ENCODE measurements around the gene PFKP.
A peak's percentile ranks its signal among the peaks of the same experiment; 100 is the strongest.

The PFKP gene

DNA sequence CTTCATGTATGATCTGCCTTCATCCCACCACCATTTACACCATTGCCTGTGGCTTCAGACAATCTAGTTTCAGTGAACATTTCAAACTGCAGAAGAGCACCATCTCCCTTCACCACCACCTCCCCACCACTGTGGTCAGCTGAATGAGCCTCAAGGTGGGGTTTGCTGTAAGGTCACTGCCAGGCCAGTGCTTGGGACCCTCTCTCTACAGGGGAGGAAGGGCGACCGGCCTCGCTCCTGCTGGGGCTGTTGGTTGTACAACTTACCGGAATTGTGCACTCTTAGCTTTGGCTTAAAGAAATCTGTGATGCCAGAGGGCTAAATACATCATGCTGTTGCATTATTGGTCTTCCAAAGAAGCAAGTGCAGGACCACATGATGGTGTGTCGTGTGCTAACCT lies 26.6 kb downstream of the PFKP start:
- Histone ChIP-seq H3K36me3 (ENCODE audit: control insufficient read depth in 2 of 2, insufficient read depth in 1 of 2, low read length in 2 of 2) (peaks cover 4 to 24% of the 10 kb centered on the region in 2 experiments; a peak in 2 of 3 replicates), H3K4me3 (ENCODE audit: low read depth, low read length) (no peak overlapping the region), H3K9me3 (ENCODE audit: control insufficient read depth, insufficient read depth, low read depth, low read length) (no peaks in the 10 kb centered on the region), H3K4me1 (ENCODE audit: control insufficient read depth, insufficient read depth, low read length) (peaks cover 13% of the 10 kb centered on the region), H3K27ac (ENCODE audit: extremely low read depth, low read depth, low read length) (no peak overlapping the region)
- POLR2A ChIA-PET = interaction anchor here (1.4 kb wide), 1 partner anchor 79 kb away, joined by 3 read pairs; the partner anchor contains the start of gene PITRM1
- TF ChIP-seq, protein P1, sequence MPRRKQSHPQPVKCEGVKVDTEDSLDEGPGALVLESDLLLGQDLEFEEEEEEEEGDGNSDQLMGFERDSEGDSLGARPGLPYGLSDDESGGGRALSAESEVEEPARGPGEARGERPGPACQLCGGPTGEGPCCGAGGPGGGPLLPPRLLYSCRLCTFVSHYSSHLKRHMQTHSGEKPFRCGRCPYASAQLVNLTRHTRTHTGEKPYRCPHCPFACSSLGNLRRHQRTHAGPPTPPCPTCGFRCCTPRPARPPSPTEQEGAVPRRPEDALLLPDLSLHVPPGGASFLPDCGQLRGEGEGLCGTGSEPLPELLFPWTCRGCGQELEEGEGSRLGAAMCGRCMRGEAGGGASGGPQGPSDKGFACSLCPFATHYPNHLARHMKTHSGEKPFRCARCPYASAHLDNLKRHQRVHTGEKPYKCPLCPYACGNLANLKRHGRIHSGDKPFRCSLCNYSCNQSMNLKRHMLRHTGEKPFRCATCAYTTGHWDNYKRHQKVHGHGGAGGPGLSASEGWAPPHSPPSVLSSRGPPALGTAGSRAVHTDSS (tag by site-specific recombination; IDR thresholded peaks at IDR 0.05) = no peak
- TF ChIP-seq ZNF837 (tag by site-specific recombination; IDR thresholded peaks at IDR 0.05) (no peak), ZNF138 (tag by site-specific recombination; IDR thresholded peaks at IDR 0.05; ENCODE audit: borderline replicate concordance) (no peak), GFI1B (tag by site-specific recombination; IDR thresholded peaks at IDR 0.05) (no peak), ZEB2 (tag by site-specific recombination; IDR thresholded peaks at IDR 0.05) (no peak), ZNF366 (tag by site-specific recombination; conservative IDR thresholded peaks at IDR 0.05) (no peak), RBAK (tag by site-specific recombination; IDR thresholded peaks at IDR 0.05) (no peak)
- TF ChIP-seq, protein P2, sequence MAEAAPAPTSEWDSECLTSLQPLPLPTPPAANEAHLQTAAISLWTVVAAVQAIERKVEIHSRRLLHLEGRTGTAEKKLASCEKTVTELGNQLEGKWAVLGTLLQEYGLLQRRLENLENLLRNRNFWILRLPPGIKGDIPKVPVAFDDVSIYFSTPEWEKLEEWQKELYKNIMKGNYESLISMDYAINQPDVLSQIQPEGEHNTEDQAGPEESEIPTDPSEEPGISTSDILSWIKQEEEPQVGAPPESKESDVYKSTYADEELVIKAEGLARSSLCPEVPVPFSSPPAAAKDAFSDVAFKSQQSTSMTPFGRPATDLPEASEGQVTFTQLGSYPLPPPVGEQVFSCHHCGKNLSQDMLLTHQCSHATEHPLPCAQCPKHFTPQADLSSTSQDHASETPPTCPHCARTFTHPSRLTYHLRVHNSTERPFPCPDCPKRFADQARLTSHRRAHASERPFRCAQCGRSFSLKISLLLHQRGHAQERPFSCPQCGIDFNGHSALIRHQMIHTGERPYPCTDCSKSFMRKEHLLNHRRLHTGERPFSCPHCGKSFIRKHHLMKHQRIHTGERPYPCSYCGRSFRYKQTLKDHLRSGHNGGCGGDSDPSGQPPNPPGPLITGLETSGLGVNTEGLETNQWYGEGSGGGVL (tag by site-specific recombination; IDR thresholded peaks at IDR 0.05) = no peak
- TF ChIP-seq, protein P3, sequence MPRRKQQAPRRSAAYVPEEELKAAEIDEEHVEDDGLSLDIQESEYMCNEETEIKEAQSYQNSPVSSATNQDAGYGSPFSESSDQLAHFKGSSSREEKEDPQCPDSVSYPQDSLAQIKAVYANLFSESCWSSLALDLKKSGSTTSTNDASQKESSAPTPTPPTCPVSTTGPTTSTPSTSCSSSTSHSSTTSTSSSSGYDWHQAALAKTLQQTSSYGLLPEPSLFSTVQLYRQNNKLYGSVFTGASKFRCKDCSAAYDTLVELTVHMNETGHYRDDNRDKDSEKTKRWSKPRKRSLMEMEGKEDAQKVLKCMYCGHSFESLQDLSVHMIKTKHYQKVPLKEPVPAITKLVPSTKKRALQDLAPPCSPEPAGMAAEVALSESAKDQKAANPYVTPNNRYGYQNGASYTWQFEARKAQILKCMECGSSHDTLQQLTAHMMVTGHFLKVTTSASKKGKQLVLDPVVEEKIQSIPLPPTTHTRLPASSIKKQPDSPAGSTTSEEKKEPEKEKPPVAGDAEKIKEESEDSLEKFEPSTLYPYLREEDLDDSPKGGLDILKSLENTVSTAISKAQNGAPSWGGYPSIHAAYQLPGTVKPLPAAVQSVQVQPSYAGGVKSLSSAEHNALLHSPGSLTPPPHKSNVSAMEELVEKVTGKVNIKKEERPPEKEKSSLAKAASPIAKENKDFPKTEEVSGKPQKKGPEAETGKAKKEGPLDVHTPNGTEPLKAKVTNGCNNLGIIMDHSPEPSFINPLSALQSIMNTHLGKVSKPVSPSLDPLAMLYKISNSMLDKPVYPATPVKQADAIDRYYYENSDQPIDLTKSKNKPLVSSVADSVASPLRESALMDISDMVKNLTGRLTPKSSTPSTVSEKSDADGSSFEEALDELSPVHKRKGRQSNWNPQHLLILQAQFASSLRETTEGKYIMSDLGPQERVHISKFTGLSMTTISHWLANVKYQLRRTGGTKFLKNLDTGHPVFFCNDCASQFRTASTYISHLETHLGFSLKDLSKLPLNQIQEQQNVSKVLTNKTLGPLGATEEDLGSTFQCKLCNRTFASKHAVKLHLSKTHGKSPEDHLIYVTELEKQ (tag by site-specific recombination; IDR thresholded peaks at IDR 0.05; ENCODE audit: borderline replicate concordance) = no peak
- CTCF ChIA-PET = no interaction called here

DNA sequence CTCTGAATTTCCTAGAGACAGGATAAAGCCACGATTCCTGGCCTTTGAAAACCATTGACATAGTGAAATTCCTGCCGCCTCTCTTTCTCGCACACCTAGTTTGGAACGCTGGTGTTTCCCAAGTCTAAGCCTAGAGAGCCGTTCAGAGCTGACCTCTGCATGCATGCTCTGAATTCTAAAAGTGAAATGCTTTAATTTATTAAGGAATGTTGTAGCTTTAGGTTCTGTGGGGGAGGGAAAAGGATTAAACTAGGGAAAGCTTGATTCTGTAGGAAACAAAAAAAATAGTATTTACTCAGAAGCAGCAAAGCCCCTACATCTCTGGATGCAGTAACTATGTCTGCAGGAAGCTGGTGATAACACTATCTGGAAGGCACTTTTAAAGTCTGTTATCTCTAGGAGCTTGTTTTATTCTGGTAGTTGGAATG lies 27.3 kb downstream of the PFKP start:
- CTCF ChIA-PET = interaction anchor here (0.6 to 0.8 kb wide), 4 partner anchors 22 to 1687 kb away, joined by 3 to 4 read pairs (median 3); no protein-coding TSS in a partner anchor
- H3K4me1 ChIP-seq (ENCODE audit: control insufficient read depth, insufficient read depth, low read length) = peaks cover 13% of the 10 kb centered on the region
- H3K9me3 ChIP-seq (ENCODE audit: control insufficient read depth, insufficient read depth, low read depth, low read length) = no peaks in the 10 kb centered on the region
- no peak overlapping the region for H3K4me3 ChIP-seq (ENCODE audit: low read depth, low read length)
- peak overlapping the region; percentile 42; the same call in 1 of the 2 replicates for H3K27ac ChIP-seq (ENCODE audit: extremely low read depth, low read depth, low read length)
- POLR2A ChIA-PET = interaction anchor here (1.2 to 2.0 kb wide), 4 partner anchors 15 to 78 kb away, joined by 5 to 8 read pairs (median 6); partner anchors contain the start of gene PITRM1
- peaks cover 5 to 27% of the 10 kb centered on the region in 2 experiments; a peak in 2 of 3 replicates for H3K36me3 ChIP-seq (ENCODE audit: control insufficient read depth in 2 of 2, insufficient read depth in 1 of 2, low read length in 2 of 2)
- no peak for TF ChIP-seq TRIM28 (IDR thresholded peaks at IDR 0.05; ENCODE audit: borderline replicate concordance, low read length)
- no peak for TF ChIP-seq YY1 (tag by site-specific recombination; IDR thresholded peaks at IDR 0.05)
- TF ChIP-seq, protein P4, sequence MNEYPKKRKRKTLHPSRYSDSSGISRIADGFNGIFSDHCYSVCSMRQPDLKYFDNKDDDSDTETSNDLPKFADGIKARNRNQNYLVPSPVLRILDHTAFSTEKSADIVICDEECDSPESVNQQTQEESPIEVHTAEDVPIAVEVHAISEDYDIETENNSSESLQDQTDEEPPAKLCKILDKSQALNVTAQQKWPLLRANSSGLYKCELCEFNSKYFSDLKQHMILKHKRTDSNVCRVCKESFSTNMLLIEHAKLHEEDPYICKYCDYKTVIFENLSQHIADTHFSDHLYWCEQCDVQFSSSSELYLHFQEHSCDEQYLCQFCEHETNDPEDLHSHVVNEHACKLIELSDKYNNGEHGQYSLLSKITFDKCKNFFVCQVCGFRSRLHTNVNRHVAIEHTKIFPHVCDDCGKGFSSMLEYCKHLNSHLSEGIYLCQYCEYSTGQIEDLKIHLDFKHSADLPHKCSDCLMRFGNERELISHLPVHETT (tag by site-specific recombination; IDR thresholded peaks at IDR 0.05) = no peak
- TF ChIP-seq ZNF571 (tag by site-specific recombination; IDR thresholded peaks at IDR 0.05) = no peak
- TF ChIP-seq ZNF48 (tag by site-specific recombination; IDR thresholded peaks at IDR 0.05) = no peak
- no peak for TF ChIP-seq ZNF302 (tag by site-specific recombination; IDR thresholded peaks at IDR 0.05; ENCODE audit: low read depth)
- no peak for TF ChIP-seq MZF1 (tag by site-specific recombination; IDR thresholded peaks at IDR 0.05; ENCODE audit: borderline replicate concordance)
- no peak for TF ChIP-seq ZNF274 (IDR thresholded peaks at IDR 0.05; ENCODE audit: low read length)
- no peak for TF ChIP-seq ZNF274 (tag by site-specific recombination; IDR thresholded peaks at IDR 0.05; ENCODE audit: borderline replicate concordance)
- no peak for TF ChIP-seq ZBTB20 (tag by site-specific recombination; IDR thresholded peaks at IDR 0.05)
- no peak for TF ChIP-seq ZFP3 (tag by site-specific recombination; IDR thresholded peaks at IDR 0.05; ENCODE audit: low read depth)
- no peak for TF ChIP-seq ZNF354C (tag by site-specific recombination; IDR thresholded peaks at IDR 0.05; ENCODE audit: borderline replicate concordance, low read depth)

All from HEK293 (cell line).